Measurements from ENCODE around the gene SYNDIG1L. TPM values are rescaled to one million over a fixed set of nuclear protein-coding genes. Genes with fewer than 3 reads are reported as not detected.
A peak's percentile ranks its signal among the peaks of the same experiment; 100 is the strongest.
"Not testable (repeated sequence)": the region's sequence is repeated elsewhere in the genome, so short reads cannot be mapped to it uniquely, and the experiment has no call there.

SYNDIG1L gene
- total RNA-seq, 1 donor from 2014 or later: not detected

DNA sequence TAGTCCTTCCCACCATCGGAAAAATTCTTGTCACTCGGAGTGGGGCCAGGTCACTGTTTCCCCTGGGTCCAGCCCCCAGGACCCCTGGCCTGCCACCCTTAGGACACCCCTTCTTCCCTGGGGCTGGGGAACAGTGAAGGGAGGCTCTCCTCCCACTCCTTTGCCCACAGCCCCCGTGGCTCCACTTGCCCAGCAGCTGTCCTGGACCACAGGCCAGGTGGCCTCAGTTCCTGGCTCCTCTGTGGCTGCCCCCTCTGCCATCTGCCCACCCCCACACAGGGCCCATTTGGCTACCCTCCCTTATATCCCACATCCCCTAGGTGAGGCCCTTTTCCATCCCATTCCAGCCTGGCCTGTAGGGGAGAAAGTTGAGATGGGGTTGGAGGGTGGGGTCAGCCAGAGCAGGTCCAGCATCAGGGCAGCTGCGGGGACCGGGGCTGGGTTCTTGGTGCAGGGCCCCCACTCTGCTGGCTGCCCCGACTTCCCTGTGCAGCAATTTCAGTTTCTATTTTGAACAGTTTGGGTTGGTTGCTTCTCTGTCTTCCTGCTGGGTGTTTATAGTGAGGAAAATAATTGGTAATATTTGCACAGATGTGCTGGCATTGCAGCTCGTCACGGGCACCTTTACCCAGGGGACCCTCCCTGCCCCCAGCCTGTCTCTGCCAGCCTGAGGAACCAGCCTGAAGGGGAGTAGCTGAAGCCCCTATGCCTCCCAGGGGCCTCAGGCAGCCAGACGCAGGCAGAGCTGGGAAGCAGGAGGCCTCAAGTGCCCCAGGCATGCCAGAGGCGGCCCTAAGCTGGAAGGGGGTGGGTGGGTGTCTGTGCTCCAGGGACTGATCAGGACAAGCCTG is 23.4 kb downstream of the SYNDIG1L start:
- DNase-seq: no peak

DNA sequence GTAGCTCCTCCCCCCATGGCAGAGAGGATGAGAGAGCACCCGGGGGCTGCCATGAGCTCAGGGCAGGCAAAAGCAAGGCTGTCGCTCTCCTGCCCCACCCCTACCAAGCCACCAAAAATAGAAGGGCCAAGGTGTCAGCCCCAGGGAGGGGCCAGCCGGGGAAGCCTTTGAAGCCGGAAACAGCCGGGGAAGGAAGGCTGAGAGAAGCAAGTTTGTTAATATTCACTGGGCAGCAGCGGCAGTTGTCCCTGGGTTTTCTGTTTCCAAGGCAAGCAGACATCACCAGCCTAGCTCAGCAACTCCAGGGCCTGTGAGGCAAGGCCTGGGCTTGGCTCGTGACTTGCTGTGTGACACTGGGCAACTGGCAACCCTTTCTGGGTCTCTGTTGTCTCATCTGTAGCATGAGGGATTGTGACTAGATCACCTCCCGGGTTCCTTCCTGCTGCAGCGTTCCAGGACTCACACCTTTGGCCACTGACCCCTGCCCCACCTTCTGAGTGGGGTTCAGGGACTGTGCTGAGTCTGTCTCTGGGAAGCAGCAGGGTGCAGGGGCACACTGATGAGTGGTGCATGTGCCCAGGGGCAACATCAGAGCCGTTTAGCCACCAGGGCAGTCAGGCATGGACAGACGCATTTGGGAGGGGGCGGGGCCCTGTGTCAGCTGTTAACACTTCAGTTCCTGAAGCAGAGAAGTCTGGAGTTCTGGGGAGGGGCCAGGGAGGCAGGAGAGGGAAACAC is 24.3 kb downstream of the SYNDIG1L start:
- no peak for DNase-seq

DNA sequence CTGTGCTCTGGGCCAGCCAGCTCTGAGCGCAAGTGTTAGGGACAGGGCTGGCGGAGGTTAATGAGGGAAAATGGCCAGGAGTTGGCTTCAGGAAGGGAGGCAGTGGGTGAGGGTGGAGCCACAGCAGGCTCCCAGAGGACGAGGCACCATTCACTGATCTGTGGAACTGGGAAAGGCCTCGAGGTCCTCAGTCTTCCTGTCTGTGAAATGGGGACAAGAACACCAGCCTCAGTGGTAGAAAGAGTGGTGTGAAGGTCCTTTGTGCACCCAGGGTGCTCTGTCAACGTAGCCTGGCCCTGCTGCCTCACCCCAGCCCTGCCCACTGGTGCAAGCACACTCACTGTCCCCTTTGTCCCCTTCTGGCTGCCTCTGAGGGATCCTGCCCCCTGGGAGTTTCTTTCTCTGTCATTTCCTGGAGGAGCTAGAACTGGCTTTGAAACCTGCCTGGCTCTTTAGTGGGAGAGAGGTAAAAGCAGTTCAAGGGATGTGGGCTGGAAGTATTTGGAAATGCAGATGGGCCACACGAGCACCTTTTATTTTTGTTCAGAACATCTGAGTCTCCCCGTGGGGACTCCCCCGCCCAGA is 25.0 kb downstream of the SYNDIG1L start:
- no peak for DNase-seq

DNA sequence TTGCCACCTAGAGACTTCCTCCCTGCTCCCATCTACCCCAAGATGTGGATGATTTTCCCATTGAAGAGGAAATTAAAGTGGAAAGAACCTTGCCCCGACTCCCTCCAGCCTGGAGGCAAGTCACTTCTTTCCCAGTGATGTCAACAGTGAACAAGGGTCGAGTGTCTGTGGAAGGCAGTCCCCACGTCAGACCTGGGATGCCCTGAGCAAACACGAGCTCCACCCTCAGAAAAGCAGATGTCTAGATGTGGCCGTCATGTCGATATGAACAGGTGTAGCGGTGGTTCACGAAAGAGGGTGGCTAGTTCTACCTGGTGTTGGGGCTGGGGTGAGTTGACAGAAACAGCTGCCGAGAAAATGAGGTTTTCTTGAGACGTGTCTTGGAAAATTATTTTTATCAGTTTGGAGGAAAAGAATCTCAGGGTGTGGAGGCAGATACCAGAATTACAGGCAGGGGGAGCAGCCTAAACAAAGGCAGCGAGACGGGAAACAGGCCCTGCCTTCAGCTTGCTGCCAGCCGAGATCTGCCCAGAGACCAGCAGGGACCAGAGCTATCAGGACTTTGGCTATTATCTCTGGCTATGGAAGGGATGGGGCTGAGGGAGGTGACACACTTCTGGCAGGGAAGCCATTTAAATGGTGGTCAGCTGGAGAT is 25.9 kb downstream of the SYNDIG1L start:
- no peak for DNase-seq

DNA sequence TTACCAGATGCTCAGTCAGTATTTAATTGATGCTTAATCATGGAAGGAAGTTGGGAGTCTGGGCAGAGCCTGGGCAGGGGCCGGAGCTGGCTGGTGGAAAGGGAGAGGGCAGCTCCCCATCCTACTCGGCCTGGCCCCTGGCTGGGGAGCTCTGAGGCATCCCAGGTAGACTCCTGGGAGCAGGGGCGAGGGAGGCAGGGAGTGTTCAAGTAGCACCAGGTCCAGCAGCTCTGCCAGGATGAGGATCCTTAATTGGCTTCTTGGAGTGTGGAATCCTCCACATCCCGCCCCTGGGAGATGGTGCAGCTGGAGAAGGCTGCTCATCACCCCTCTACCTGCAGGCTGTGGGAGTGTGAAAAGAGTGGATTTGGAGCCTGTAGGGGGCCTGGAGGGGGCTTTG is 30.9 kb downstream of the SYNDIG1L start:
- DNase-seq: no peak

DNA sequence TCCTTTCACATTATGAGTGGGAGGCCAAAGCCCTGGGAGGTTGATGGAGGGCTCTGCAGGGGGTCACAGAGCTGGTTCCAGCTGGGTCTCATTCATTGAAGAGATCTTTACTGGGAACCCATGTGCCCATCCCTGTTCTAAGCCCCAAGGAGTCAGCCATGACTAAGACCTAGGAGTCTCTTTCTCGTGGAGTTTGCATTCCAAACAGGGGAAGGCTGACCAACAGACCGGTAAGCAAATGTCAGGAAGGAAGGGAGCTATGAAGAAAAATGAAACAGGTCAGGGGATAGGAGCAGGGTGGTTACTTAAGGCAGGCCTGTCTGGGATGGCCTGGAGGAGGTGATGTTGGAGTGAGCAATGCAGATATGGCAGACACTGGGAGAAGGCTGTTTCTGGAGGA is 31.5 kb downstream of the SYNDIG1L start:
- DNase-seq: no peak

DNA sequence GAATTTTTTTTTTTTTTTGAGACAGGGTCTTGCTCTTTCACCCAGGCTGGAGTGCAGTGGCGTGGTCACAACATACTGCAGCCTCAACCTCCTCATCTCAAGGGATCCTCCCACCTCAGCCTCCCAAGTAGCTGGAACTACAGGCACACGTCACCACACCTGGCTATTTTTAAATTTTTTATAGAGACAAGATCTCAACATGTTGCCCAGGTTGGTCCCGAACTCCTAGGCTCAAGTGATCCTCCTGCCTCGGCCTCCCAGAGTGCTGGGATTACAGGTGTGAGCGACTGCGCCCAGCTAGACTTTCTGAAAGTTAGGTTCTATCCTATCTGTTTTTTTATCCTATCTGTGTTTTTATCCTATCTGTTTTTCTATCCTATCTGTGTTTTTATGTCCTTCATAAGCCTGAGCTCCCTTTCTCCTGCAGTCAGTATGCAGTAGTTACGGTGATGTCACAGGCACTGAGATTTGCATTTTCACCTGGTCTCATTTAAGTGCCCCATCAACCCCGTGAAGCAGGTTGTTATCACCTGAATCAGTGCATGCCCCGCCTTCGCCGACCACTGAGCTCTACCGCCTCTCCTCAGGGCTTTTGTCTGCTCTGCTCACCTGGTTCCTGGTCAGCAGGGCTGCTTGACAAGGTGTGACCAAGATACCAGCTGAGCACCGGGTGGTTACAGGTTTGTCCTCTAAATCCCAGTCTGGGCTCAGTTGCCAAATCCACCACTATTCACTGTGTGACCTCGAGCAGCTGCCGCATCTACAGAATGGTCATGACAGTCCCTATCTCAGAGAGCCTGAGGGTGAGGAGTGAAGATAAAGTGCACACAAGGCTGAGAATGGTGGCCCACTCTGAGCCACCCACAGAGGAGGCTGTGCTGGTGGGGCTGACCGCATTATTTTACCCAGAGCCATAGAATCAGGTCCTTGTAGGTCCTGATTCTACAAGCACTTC is 33.1 kb downstream of the SYNDIG1L start:
- DNase-seq: no peak

DNA sequence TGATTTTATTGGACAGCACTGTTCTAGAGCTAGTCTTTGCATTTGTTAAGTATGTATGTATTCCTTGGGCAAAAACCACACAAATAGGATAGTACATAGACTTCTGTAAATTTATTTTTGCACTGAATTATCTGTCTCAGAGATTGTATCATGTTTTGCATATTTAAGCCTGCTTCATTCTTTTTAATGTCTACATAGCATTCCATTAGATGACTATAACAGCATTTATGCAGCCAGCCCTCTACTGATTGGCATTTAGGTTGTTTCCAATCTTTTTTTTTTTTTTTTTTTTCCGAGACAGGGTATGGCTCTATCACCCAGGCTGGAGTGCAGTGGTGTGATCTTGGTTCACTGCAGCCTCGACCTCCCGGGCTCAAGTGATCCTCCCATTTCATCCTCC is 34.5 kb downstream of the SYNDIG1L start:
- no peak for DNase-seq

DNA sequence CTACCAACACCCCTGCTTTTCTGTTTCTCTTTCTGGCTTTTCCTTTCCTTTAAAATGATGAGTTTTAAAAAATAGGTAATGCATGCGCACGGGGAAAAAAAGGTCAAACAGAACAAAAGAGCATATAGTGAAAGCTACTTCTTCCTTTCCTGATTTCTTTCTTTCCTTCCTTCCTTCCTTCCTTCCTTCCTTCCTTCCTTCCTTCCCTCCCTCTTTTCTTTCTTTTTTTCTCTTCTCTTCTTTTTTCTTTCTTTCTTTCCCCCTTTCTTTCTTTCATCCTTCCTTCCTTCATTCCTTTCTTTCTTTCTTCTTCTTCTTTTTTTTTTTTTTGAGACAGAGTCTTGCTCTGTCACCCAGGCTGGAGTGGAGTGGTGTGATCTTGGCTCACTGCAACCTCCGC is 35.5 kb downstream of the SYNDIG1L start:
- DNase-seq: not testable (repeated sequence)

DNA sequence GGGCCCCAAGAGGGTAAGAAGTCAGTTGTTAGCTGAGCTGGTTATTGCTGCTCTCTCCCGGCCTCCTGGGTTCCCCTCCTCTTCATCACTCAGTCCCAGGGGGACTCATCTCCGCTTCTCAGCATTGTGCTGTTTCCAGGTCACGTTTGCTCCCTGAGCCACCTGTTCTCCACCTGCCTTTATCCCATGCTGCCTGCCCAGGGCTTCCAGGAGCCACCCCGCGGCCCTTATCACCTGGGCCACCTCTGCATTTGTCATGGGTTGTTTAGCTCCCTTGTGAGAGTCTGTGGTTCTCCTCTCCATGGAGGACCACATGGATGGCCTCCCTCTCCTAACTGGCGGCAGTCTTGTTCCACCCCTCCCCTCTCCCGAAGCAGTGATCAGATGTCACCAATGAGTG is 36.0 kb downstream of the SYNDIG1L start:
- no peak for DNase-seq

DNA sequence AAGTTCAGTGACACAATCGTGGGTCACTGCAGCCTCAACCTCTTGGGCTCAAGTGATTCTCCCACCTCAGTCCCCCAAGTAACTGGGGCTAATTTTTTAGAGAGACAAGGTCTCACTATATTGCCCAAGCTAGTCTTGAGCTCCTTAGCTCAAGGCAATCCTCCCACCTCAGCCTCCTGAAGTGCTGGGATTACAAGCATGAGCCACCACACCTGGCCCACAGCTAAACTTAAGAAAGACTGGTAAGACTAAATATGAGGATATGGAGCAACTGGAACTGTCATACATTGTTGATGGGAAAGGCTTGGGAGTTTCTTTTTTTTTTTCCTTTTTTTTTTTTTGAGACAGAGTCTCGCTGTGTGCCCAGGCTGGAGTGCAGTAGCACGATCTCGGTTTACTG is 43.8 kb downstream of the SYNDIG1L start:
- DNase-seq: no peak

DNA sequence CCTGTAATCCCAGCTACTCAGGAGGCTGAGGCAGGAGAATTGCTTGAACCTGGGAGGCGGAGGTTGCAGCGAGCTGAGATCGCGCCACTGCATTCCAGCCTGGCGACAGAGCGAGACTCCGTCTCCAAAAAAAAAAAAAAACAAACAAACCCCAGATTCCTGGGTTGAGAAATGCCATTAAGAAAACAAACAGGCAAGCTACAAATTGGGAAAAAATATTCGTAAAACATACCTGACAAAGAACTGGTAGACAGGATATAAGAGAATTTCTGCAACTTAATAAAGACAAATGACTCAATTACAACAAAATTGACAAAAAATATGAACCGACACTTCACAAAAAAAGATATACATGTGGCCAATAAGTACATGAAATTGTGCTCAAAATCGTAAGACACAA is 44.4 kb downstream of the SYNDIG1L start:
- not testable (repeated sequence) for DNase-seq

DNA sequence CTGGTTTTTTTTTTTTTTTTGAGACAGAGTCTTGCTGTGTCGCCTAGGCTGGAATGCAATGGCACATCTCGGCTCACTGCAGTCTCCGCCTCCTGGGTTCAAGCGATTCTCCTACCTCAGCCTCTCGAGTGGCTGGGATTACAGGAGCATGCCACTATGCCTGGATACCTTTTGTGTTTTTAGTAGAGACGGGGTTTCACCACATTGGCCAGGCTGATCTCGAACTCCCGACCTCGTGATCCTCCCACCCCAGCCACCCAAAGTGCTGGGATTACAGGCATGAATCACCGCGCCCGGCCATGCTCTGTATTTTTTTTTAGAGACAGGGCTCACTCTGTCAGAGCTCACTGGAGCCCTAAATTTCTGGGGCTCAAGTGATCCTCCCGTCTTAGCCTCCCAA is 45.2 kb downstream of the SYNDIG1L start:
- DNase-seq: no peak

DNA sequence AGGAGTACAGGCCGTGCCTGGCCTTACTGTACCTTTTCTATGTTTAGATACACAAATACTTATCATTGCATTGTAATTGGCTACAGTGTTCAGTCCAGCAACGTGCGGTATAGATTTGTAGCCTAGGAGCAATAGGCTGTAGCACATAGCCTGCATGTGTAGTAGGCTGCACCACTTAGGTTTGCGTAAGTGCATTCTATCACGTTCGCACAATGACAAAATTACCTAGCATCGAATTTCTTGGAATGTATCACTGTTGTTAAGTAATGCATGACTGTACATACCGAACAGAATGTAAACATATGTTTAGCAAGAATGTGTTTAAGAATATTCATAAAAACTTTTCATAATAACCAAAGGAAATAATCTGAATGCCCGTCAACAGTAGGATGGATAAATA is 45.8 kb downstream of the SYNDIG1L start:
- DNase-seq: no peak

DNA sequence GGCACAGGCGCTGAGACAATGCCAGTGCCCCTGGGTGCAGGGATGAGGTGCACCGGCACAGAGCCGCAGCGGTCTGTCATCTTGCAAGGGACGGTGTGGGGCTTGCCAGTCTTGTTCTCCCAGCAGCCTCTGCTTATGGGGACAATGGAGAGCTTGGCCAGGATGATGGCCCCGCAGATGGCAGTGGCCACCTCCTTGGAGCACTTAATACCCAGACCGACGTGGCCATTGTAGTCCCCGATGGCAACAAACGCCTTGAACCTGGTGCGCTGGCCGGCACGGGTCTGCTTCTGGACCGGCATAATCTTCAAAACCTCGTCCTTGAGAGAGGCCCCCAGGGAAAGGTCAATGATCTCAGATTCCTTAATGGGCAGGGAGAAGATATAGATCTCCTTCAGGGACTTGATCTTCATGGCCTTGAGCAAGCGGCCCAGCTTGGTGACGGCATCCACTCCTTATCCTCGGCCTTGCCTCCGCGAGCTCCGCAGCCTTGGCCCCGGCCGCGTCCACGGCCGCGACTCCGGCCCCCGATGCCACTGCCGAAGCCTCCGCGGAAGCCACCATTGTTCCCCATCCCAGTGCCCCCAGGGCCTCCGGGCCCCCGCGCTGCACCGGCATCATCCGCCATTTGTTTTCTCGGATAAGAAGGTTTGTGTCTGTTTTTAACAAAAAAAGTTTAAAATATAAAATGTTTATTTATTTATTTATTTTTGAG is 47.9 kb downstream of the SYNDIG1L start:
- no peak for DNase-seq

DNA sequence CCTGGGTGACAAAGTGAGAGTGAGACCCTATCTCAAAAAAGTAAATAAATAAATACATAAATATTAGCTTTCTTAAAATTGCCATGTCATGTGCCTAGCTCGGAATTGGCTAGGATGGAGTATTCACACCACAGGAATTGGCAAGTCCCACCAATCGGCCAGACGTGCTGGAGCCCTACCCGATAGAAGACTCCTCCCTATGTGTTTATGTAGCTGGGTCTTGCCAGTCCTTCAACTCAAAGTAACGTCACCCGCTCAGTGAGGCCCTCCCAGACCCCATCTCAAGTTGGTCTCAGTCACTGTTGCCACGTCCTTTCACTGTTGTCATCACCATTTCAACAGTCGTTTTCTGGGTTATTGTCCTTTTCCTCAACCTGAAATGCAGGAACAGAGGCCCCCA is 57.6 kb downstream of the SYNDIG1L start:
- DNase-seq: no peak

DNA sequence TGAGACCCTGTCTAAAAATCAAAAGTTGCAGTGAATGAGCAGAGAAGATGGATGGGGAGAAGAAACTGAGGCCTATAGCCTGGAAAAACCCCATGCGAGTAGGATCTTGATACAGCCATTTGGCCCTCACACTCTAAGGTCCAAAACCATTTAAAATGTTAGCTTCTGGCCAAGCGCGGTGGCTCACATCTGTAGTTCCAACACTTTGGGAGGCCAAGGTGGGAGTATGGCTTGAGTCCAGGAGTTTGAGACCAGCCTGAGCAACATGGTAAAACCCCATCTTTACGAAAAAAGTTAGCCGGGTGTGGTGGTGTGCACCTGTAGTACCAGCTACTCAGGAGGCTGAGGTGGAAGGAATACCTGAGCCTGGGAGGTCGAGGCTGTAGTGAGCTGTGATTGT is 58.0 kb downstream of the SYNDIG1L start:
- no peak for DNase-seq

DNA sequence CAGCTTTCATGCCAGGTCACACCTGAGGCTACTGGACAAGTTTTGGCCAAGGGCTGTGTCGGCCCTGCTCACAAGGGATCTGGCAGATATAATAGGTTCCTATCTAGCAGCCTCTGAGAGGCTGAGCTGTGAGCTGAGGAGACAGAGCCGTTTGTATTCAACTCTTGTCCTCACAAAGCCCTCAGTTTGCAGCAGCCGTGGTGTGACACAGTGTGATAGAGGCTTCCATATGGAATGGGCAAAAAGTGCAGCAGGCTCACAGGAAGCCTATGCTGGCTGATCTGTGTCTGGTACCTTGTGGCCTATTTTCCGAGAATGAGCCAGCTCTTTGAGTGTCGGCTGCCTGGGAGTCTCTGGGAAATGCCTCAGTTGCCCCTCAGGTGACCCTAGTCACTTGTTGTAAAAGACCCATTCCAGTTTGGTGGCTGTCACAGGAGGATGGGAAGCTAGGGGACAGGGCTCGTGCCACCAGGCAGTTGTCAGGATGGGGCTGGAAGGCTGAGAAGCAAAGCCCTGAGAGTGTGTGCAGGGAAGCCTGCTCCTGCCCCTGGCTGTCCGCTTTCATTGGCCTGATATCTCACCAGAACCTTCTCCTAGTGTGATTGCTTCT is 61.6 kb downstream of the SYNDIG1L start:
- DNase-seq: no peak

DNA sequence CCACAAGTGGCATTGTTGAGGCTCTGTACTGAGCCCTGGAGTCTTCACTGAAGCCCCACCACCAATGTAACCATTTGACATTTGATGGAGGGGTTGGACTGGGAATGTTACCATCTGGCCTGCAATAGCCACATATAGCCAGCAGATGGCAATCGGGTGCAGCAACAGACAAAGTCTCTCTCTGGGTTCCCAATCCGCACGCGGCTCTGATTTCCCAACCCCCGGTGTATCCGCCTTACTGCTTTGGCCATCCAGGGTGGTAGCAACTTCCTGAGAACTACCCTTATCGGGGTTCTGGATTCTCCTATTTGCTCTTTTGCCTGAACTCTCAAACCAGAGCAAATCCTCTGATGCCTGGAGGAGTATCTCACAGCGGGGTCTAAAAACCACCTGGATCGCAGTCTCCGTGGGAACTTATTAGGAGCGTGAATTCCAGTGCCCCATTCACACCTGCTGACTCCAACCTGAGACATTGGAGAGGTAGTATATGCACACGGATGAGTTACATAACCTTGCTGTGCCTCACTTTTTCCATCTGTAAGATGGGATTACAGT is 63.6 kb downstream of the SYNDIG1L start:
- DNase-seq: peak; percentile 40

DNA sequence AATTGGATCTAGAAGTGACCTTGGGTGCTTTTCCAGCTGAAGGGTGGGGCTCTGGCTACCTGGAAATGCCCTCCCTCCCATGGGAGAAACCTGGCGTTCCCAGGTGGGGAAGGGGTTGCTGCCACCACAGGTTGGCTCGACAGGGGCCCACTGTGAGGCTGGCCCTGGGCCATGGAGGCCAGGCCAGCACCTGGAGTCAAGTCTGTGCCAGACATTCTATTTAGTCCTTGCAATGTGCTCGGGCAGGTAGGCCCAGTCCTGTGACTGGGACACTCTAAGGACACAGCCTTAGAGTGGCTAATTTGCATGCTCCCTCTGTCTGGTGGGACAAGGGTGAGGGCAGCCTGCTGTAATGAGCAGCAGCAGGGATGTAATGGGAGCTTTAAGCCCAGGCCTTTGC is 65.8 kb downstream of the SYNDIG1L start:
- no peak for DNase-seq

Data from skin of body (tissue), 2 donors.